H1 (cell line): ENCODE data around the gene OR2H2. TPM values are rescaled to one million over a fixed set of nuclear protein-coding genes. Genes with fewer than 3 reads are reported as not detected.
A peak's percentile ranks its signal among the peaks of the same experiment; 100 is the strongest.

Experiments used
- CTCF ChIA-PET: fragments of 300-600 bp; sonication (Branson Sonifier 250); formaldehyde crosslinking; loops from one replicate; lab custom pipeline; 2021; ENCODE audit not compliant: partially characterized antibody; lab: Charles Lee
- POLR2A ChIA-PET: fragments of 300-600 bp; sonication (Branson Sonifier 250); formaldehyde crosslinking; loops from one replicate; lab custom pipeline; 2021; ENCODE audit warnings: inconsistent platforms; ENCODE audit not compliant: partially characterized antibody; lab: Charles Lee
- DNase-seq, 2 experiments: peaks; one replicate each; pipeline versions ENCODE4 v3.0.0 to v3.0.0-alpha.2; 2010 to 2022; ENCODE audit warnings: low spot score in 2 of 2, low read depth in 1 of 2, mixed read lengths in 1 of 2
- FAIRE-seq: peaks from 2 replicates; lab custom pipeline; 2011; peaks lifted over from hg19 to GRCh38; lab: Jason Lieb, UNC
- H2AFZ ChIP-seq: 2 replicates; pipeline ENCODE4 v1.8.1; 2012; ENCODE audit warnings: low read length, inconsistent platforms
- H2AK5ac ChIP-seq: 2 replicates; pipeline ENCODE4 v1.6.1; 2013; ENCODE audit warnings: low read depth, low read length
- H2BK120ac ChIP-seq: replicated peaks from 2 replicates; pipeline ENCODE3; 2013; ENCODE audit warnings: low read depth, low read length, inconsistent platforms
- H2BK12ac ChIP-seq: 2 replicates; pipeline ENCODE4 v1.6.1; 2013; ENCODE audit warnings: low read depth, low read length
- H2BK15ac ChIP-seq: 2 replicates; pipeline ENCODE4 v1.6.1; 2013; ENCODE audit warnings: low read length
- H2BK20ac ChIP-seq: 2 replicates; pipeline ENCODE4 v1.6.1; 2013; ENCODE audit warnings: low read length
- H2BK5ac ChIP-seq: 2 replicates; pipeline ENCODE4 v1.6.1; 2013; ENCODE audit warnings: low read depth, low read length
- H3K14ac ChIP-seq: 2 replicates; pipeline ENCODE4 v1.6.1; 2013; ENCODE audit warnings: inconsistent platforms; ENCODE audit not compliant: insufficient read length
- H3K18ac ChIP-seq: 2 replicates; pipeline ENCODE4 v1.6.1; 2013; ENCODE audit warnings: low read length; ENCODE audit errors: extremely low read depth
- H3K23ac ChIP-seq: 2 replicates; pipeline ENCODE4 v1.6.1; 2013; ENCODE audit warnings: inconsistent platforms; ENCODE audit not compliant: insufficient read length
- H3K23me2 ChIP-seq: 2 replicates; pipeline ENCODE4 v1.6.1; 2013; ENCODE audit warnings: low read depth, low read length
- H3K27ac ChIP-seq: 2 replicates; pipeline ENCODE4 v1.6.1; 2011; ENCODE audit warnings: low read depth, low read length, inconsistent platforms
- H3K27me3 ChIP-seq, 4 experiments: replicated peaks in 1 of 4; 1 replicate in 1 of 4; 2 replicates in 3 of 4; pipeline versions ENCODE4 v1.6.1 to v1.8.1; 2011 to 2013; ENCODE audit warnings: low read length in 3 of 4, mild to moderate bottlenecking in 3 of 4, inconsistent platforms in 2 of 4, mixed read lengths in 2 of 4, moderate library complexity in 1 of 4; ENCODE audit not compliant: control insufficient read depth in 3 of 4, insufficient read depth in 3 of 4; ENCODE audit errors: extremely low read depth in 1 of 4
- H3K36me3 ChIP-seq, 4 experiments: 2 replicates each; pipeline versions ENCODE4 v1.6.1 to v1.8.1; 2011 to 2013; ENCODE audit warnings: mild to moderate bottlenecking in 4 of 4, low read length in 3 of 4, moderate library complexity in 2 of 4, control low read depth in 1 of 4, inconsistent platforms in 1 of 4; ENCODE audit not compliant: insufficient read depth in 4 of 4, control insufficient read depth in 2 of 4
- H3K4ac ChIP-seq: replicated peaks from 2 replicates; pipeline ENCODE3; 2013; ENCODE audit warnings: low read length, low read depth, mixed read lengths, inconsistent platforms; ENCODE audit not compliant: insufficient read length
- H3K4me1 ChIP-seq, 4 experiments: replicated peaks in 1 of 4; 1 replicate in 1 of 4; 2 replicates in 3 of 4; pipeline versions ENCODE4 v1.6.1 to v1.8.1; 2011 to 2013; ENCODE audit warnings: low read length in 3 of 4, inconsistent platforms in 2 of 4, mixed read lengths in 1 of 4; ENCODE audit not compliant: insufficient read depth in 4 of 4, control insufficient read depth in 3 of 4
- H3K4me2 ChIP-seq, 2 experiments: 2 replicates each; pipeline versions ENCODE4 v1.6.1 to v1.8.1; 2011 to 2013; ENCODE audit warnings: low read depth in 2 of 2, low read length in 2 of 2, control low read depth in 1 of 2, inconsistent platforms in 1 of 2, mild to moderate bottlenecking in 1 of 2; ENCODE audit not compliant: insufficient read depth in 1 of 2
- H3K4me3 ChIP-seq, 4 experiments: fragments of 200-600, 300-600 bp in 1 of 4; sonication (generic), shearing (Covaris generic), sonication (Bioruptor Twin) in 1 of 4; 2 replicates each; pipeline versions ENCODE4 v1.5.1 to v1.8.1; 2011 to 2016; ENCODE audit warnings: low read length in 4 of 4, low read depth in 3 of 4, control low read depth in 2 of 4, inconsistent platforms in 2 of 4, mild to moderate bottlenecking in 2 of 4, mixed read lengths in 1 of 4, moderate library complexity in 1 of 4; ENCODE audit not compliant: insufficient read depth in 2 of 4; ENCODE audit errors: extremely low read depth in 1 of 4
- H3K56ac ChIP-seq: replicated peaks from 2 replicates; pipeline ENCODE3; 2013; ENCODE audit warnings: low read depth, mild to moderate bottlenecking, mixed read lengths, low read length, inconsistent platforms; ENCODE audit not compliant: insufficient read length
- H3K79me1 ChIP-seq: 2 replicates; pipeline ENCODE4 v1.6.1; 2013; ENCODE audit warnings: low read depth, low read length, control low read depth
- H3K79me2 ChIP-seq, 2 experiments: 2 replicates each; pipeline versions ENCODE4 v1.6.1 to v1.8.1; 2012 to 2013; ENCODE audit warnings: low read length in 2 of 2, mild to moderate bottlenecking in 2 of 2, inconsistent platforms in 1 of 2; ENCODE audit not compliant: insufficient read depth in 2 of 2, control insufficient read depth in 1 of 2
- H3K9ac ChIP-seq, 4 experiments: replicated peaks in 1 of 4; 1 replicate in 1 of 4; 2 replicates in 3 of 4; pipeline versions ENCODE4 v1.6.1 to v1.8.1; 2011 to 2013; ENCODE audit warnings: low read depth in 3 of 4, low read length in 3 of 4, control low read depth in 2 of 4, mild to moderate bottlenecking in 2 of 4, moderate library complexity in 2 of 4, inconsistent platforms in 1 of 4; ENCODE audit errors: extremely low read depth in 1 of 4
- H3K9me3 ChIP-seq, 2 experiments: 2 replicates each; pipeline versions ENCODE4 v1.6.1 to v1.8.1; 2012 to 2013; ENCODE audit warnings: mild to moderate bottlenecking in 2 of 2, moderate library complexity in 2 of 2, control low read depth in 1 of 2, inconsistent platforms in 1 of 2, low read depth in 1 of 2, low read length in 1 of 2, mixed read lengths in 1 of 2; ENCODE audit not compliant: insufficient read depth in 2 of 2
- H4K20me1 ChIP-seq, 2 experiments: replicated peaks in 1 of 2; 2 replicates each; pipeline versions ENCODE3 to v1.8.1; 2011 to 2013; ENCODE audit warnings: inconsistent platforms in 2 of 2, low read length in 2 of 2, mild to moderate bottlenecking in 1 of 2; ENCODE audit not compliant: insufficient read depth in 2 of 2, control insufficient read depth in 1 of 2
- H4K5ac ChIP-seq: 2 replicates; pipeline ENCODE4 v1.6.1; 2013; ENCODE audit warnings: low read length, low read depth, mixed read lengths, inconsistent platforms; ENCODE audit not compliant: insufficient read length
- H4K8ac ChIP-seq: 2 replicates; pipeline ENCODE4 v1.8.0; 2013; ENCODE audit warnings: mild to moderate bottlenecking, moderate library complexity, low read length, inconsistent platforms; ENCODE audit not compliant: insufficient read depth; ENCODE audit errors: extremely low read depth
- H4K91ac ChIP-seq: replicated peaks from 2 replicates; pipeline ENCODE3; 2013; ENCODE audit warnings: low read length, mixed read lengths, inconsistent platforms; ENCODE audit not compliant: insufficient read length
- RXRA ChIP-seq: IDR thresholded peaks from 2 replicates; pipeline ENCODE4 v1.6.1; 2011; ENCODE audit warnings: low read depth, mild to moderate bottlenecking, low read length, moderate library complexity; ENCODE audit not compliant: insufficient read depth
- SP2 ChIP-seq: IDR thresholded peaks from 2 replicates; pipeline ENCODE4 v1.6.1; 2012; ENCODE audit warnings: mild to moderate bottlenecking, low read length, inconsistent platforms
- TAF7 ChIP-seq: optimal IDR thresholded peaks from 2 replicates; pipeline ENCODE3; 2011; ENCODE audit warnings: low read depth, mild to moderate bottlenecking, inconsistent platforms, low read length, moderate library complexity, borderline replicate concordance
- ZNF274 ChIP-seq: IDR thresholded peaks from 2 replicates; pipeline ENCODE4 v1.7.0; 2012; ENCODE audit warnings: low read length, borderline replicate concordance; ENCODE audit errors: extremely low read depth
- WGBS, 2 experiments: shearing (Covaris generic) in 1 of 2; methylation state at CpG; one replicate each; pipeline versions ENCODE4 v1.1.6 to v1.1.7; 2013 to 2015; ENCODE audit warnings: low lambda C conversion rate in 2 of 2, mixed read lengths in 2 of 2, inconsistent platforms in 1 of 2, low coverage in 1 of 2, missing lambda C conversion rate in 1 of 2; ENCODE audit not compliant: insufficient replicate concordance in 2 of 2, insufficient coverage in 1 of 2, insufficient read length in 1 of 2; ENCODE audit errors: extremely low coverage in 1 of 2, missing lambda C conversion rate in 1 of 2; 5-methylcytosine and 5-hydroxymethylcytosine counted together
- polyA plus RNA-seq, 7 experiments: library from polyadenylated mRNA; depleted of rRNA in 3 of 7; stranded (reverse) in 5 of 7; unstranded in 2 of 7; fragments of >200 nt in 5 of 7; fragments of 200-250 nt in 2 of 7; gene quantifications; 1 replicate in 5 of 7; 2 replicates in 1 of 7; 4 replicates in 1 of 7; pipeline versions ENCODE4 v1.2.1 to v1.2.3, GENCODE V29; 2011 to 2013; ENCODE audit warnings: missing spikeins in 2 of 7, mixed read lengths in 2 of 7
- total RNA-seq: library from RNA; stranded (reverse); fragmentation: NEBNext Ultra II Directional; extraction: Animal tissue kit (Norgen Biotek cat#: 25700); gene quantifications from 2 replicates; pipeline ENCODE4 v1.2.1, GENCODE V29; 2021

The OR2H2 gene
- total and polyA plus RNA-seq, 2 of the 8 experiments (the other 6 are each of a cell fraction or from before 2014, with no cell fraction given): not detected

- Histone ChIP-seq H2BK12ac (no peak overlapping the region), H3K27ac (no peak overlapping the region), H3K56ac (no peak overlapping the region), H3K14ac (no peak overlapping the region), H3K4me3 (peak overlapping the region; percentile 61 to 92 (median 70)), H3K23me2 (peaks cover 42% of the 10 kb centered on the region), H2AK5ac (no peak overlapping the region), H3K4me2 (peak overlapping the region; percentile 78 to 93), H2BK15ac (no peak overlapping the region), H2BK5ac (peak overlapping the region; percentile 78; the same call in 1 of the 2 replicates), H3K79me2 (peaks cover 13 to 71% of the 10 kb centered on the region in 2 experiments), H3K79me1 (peaks cover 10% of the 10 kb centered on the region), H3K27me3 (no peaks in the 10 kb centered on the region), H3K18ac (peak overlapping the region; percentile 57; the same call in 1 of the 2 replicates), H4K91ac (no peak overlapping the region), H3K4ac (no peak overlapping the region), H4K5ac (no peak overlapping the region), H3K9me3 (no peaks in the 10 kb centered on the region), H3K9ac (peak overlapping the region in 3 of 4 experiments; percentile 50 to 56 (median 51); a peak in 4 of 7 replicates), H3K4me1 (peaks cover 6 to 52% (median 37%) of the 10 kb centered on the region in 4 experiments), H2AFZ (no peak overlapping the region), H3K36me3 (peaks cover 8 to 20% (median 14%) of the 10 kb centered on the region in 4 experiments; a peak in 6 of 8 replicates), H4K8ac (no peak overlapping the region), H2BK120ac (no peak overlapping the region), H2BK20ac (no peak overlapping the region), H4K20me1 (peaks cover 1 to 15% of the 10 kb centered on the region in 2 experiments), H3K23ac (no peak overlapping the region)
- FAIRE-seq (no peak), DNase-seq (no peak)
- CTCF ChIA-PET: interaction anchor here (0.8 to 33.1 kb wide), 6 partner anchors 9 to 251 kb away, joined by 3 to 658 read pairs (median 4); partner anchors contain the start of gene MOG
- 4% methylated on average over 21 of the region's 31 CpGs; no CpG with 5 or more reads in 1 of the 2 experiments for WGBS, 2 experiments
- TF ChIP-seq ZNF274: no peak
- no peak for TF ChIP-seq RXRA
- no peak for TF ChIP-seq TAF7
- no peak for TF ChIP-seq SP2
- POLR2A ChIA-PET: interaction anchor here (0.5 to 5.3 kb wide), 13 partner anchors 10 to 232 kb away, joined by 3 to 33 read pairs (median 5); no protein-coding TSS in a partner anchor
These were observed 42.2 kb downstream of the OR2H2 start for GRCh38 chr6:29626948-29627754.
